Tibial artery (tissue), 4 donors: ENCODE data around the gene ANKRD35.
A peak's percentile ranks its signal among the peaks of the same experiment; 100 is the strongest.

Source experiments
- DNase-seq, 2 donors: peaks; one replicate each; pipeline ENCODE4 v3.0.0-alpha.2; 2019
- H3K27ac ChIP-seq, 2 donors: fragments of 200-600 bp; sonication (generic) in 1 of 2; 1 replicate in 1 of 2; 2 replicates in 1 of 2; pipeline ENCODE4 v1.5.1; 2018 to 2019; ENCODE audit warnings: mild to moderate bottlenecking in 1 of 2
- H3K27me3 ChIP-seq, 2 donors: fragments of 200-600 bp; sonication (generic) in 1 of 2; one replicate each; pipeline versions ENCODE4 v1.5.1 to v1.6.0; 2016 to 2019
- H3K36me3 ChIP-seq, 3 donors: fragments of 200-600 bp; sonication (generic) in 2 of 3; one replicate each; pipeline ENCODE4 v1.5.1; 2016 to 2019; ENCODE audit warnings: mild to moderate bottlenecking in 2 of 3
- H3K4me1 ChIP-seq, 4 donors: fragments of 200-600 bp; sonication (generic) in 2 of 4; 1 replicate in 3 of 4; 2 replicates in 1 of 4; pipeline ENCODE4 v1.5.1; 2016 to 2019
- H3K4me3 ChIP-seq, 2 donors: fragments of 200-600 bp; sonication (generic) in 1 of 2; 1 replicate in 1 of 2; 2 replicates in 1 of 2; pipeline ENCODE4 v1.5.1; 2018 to 2019; ENCODE audit warnings: mild to moderate bottlenecking in 2 of 2
- H3K9me3 ChIP-seq, 3 donors: fragments of 200-600 bp; sonication (generic) in 1 of 3; one replicate each; pipeline ENCODE4 v1.5.1; 2016 to 2019
- intact Hi-C: fragments of 100-400 bp; cut with DNase I; formaldehyde crosslinking; loops from one replicate; pipeline ENCODE4 v1.15.0; 2023; ENCODE audit warnings: low total_unique reads
- TF ChIP-seq, protein P1 (sequence below), 2 experiments: fragments of 200-600 bp in 1 of 2; fragments of 450-650 bp in 1 of 2; IDR thresholded peaks; one replicate each; pipeline ENCODE4 v1.5.1; 2017 to 2019; ENCODE audit warnings: antibody characterized with exemption in 2 of 2, mild to moderate bottlenecking in 1 of 2, moderate library complexity in 1 of 2

Gene ANKRD35

DNA sequence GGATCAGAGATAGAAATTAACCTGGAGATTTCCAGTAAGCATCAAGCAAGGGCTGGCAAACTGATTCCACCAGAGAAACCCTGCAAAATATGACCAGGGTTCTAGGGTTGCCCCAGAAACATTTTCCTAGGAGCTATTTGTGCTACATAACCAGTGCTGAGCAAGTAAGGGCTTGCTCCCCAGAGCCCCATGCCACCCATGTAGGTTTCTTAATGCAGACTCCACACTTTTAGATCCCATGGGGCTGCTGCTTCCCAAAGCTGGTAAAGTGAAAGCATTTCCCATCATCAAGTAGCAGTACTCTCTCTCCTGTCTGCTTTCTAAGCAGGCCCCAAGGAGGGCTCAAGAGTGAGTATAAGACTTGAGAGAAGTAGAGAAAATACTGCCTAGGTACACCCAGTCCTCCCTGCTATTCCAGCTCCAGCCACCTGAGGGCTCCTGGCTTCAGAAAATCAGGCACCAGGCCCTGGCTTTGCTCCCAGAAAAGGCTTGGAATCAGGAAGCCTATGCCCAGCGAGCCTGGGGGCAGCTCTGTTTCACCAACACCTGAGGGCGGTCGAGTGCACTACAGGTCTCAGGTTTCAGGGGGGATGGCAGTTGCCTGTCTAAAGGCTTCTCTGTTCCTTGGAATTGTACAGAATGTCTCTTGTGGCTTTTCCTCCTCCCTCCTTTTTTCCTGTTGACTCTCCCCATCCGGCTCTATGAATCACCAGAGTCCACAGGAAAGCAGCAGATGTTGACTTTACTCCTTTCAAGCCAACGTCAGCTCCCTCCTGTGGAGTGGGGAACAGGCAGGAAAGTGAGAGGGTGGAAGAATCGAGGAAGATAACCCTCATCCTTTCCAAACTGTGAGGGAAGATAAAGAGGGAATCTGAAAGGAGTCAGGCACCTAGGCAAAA lies 6.2 kb upstream of the ANKRD35 start:
- Histone ChIP-seq H3K9me3 (no peaks in the 10 kb centered on the region), H3K4me1 (peaks cover 0 to 37% (median 25%) of the 10 kb centered on the region in 4 donors), H3K27ac (peak overlapping the region; percentile 92 to 93), H3K27me3 (no peaks in the 10 kb centered on the region), H3K36me3 (peaks cover 0 to 15% (median 8%) of the 10 kb centered on the region in 3 donors), H3K4me3 (peak overlapping the region; percentile 2 to 19)
- TF ChIP-seq, protein P1, sequence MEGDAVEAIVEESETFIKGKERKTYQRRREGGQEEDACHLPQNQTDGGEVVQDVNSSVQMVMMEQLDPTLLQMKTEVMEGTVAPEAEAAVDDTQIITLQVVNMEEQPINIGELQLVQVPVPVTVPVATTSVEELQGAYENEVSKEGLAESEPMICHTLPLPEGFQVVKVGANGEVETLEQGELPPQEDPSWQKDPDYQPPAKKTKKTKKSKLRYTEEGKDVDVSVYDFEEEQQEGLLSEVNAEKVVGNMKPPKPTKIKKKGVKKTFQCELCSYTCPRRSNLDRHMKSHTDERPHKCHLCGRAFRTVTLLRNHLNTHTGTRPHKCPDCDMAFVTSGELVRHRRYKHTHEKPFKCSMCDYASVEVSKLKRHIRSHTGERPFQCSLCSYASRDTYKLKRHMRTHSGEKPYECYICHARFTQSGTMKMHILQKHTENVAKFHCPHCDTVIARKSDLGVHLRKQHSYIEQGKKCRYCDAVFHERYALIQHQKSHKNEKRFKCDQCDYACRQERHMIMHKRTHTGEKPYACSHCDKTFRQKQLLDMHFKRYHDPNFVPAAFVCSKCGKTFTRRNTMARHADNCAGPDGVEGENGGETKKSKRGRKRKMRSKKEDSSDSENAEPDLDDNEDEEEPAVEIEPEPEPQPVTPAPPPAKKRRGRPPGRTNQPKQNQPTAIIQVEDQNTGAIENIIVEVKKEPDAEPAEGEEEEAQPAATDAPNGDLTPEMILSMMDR (IDR thresholded peaks at IDR 0.05): peak; percentile 96 to 98
- intact Hi-C loops: loop anchor here (1.0 kb wide), 1 partner anchor 18 kb away; the partner anchor contains the start of gene ITGA10
- peak; percentile 97 for DNase-seq

DNA sequence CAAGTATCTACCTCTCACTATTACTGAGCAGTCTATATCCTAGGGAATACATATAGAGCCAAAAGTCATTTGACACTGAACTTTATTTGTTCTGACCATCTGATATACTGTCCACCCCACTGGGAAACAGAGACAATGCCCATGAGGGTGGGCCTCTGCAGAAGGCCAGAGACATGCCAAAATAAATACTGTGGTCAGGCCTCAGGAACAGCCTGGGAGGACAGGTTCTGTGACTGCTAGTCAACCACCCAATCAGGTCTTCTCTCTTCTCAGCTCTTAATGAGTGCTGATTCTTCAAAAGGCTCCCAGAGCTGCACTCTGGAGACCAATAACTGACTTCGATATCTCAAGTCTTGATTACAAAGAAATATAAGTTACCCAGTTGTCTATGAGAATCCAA lies 5.5 kb upstream of the ANKRD35 start:
- DNase-seq: no peak
- peaks cover 0 to 37% (median 25%) of the 10 kb centered on the region in 4 donors for H3K4me1 ChIP-seq
- peak overlapping the region; percentile 92 to 93 for H3K27ac ChIP-seq
- intact Hi-C loops: no loop called here
- H3K36me3 ChIP-seq: peaks cover 0 to 8% (median 1%) of the 10 kb centered on the region in 3 donors
- H3K27me3 ChIP-seq: no peaks in the 10 kb centered on the region
- no peak overlapping the region for H3K4me3 ChIP-seq
- TF ChIP-seq, protein P1 (IDR thresholded peaks at IDR 0.05): no peak
- no peaks in the 10 kb centered on the region for H3K9me3 ChIP-seq

DNA sequence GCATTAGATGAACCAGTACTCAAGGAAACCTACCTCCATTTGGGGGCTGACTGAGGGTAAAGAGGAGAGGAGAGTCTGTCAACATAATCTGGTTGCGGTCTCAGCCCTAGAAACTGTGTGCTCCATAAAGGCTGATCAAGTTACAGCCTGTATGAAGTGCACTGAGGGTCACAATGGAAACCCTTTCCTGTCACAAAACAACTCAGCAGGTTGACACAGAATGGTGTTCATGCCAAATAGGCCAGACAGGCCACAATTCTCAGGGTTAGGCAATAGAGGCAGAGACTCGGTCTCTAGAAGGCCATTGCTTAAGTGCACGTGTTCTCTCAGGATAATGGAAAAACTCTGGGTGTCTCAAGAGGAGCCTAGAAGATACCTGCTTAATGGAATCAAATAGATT lies 4.1 kb upstream of the ANKRD35 start:
- Histone ChIP-seq H3K9me3 (no peaks in the 10 kb centered on the region), H3K27ac (peak overlapping the region; percentile 92 to 93), H3K4me1 (peaks cover 0 to 47% (median 31%) of the 10 kb centered on the region in 4 donors), H3K36me3 (no peaks in the 10 kb centered on the region), H3K27me3 (no peaks in the 10 kb centered on the region), H3K4me3 (no peak overlapping the region)
- intact Hi-C loops: no loop called here
- TF ChIP-seq, protein P1 (IDR thresholded peaks at IDR 0.05): no peak
- DNase-seq: no peak

DNA sequence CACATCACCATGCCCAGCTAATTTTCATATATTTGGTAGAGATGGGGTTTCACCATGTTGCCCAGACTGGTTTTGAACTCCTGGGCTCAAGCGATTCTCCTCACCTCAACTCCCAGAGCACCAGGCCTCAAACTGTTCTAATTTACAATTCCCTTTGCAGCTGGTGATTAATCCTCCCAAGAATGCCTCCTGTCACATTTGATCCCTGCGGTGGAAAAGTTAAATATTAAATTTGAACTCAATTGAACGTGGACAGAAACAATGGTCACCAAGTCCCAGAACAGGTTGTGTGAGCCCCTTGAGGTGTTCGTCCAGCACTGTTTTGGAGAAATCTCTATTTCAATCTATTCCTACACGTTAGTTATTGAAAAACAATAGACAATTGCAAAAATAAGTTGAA lies 2.0 kb upstream of the ANKRD35 start:
- peak overlapping the region in 1 of 2 donors; percentile 57 for H3K27ac ChIP-seq
- TF ChIP-seq, protein P1 (IDR thresholded peaks at IDR 0.05): no peak
- H3K4me3 ChIP-seq: no peak overlapping the region

DNA sequence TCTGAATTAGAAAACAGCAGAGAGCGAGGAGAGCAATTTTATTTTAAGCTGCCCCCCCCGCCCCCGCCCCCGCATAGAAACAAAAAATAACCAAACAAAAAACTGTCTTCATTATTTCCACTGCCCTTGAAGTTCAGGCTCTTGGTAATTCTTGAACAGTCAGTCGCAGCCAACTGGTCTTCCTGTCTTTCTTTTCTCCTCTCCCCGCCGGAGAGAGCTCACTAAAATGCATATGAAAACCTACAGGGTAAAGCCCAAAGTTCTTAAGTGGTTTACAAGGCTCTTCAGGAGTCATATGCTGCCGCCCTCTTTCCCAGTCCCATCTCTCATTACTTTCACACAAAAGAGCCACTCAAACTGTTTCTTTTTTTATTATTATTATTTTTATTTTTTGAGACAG lies 1.1 kb upstream of the ANKRD35 start:
- H3K27ac ChIP-seq: peak overlapping the region; percentile 40 to 57
- peaks cover 0 to 32% (median 19%) of the 10 kb centered on the region in 4 donors for H3K4me1 ChIP-seq
- no peaks in the 10 kb centered on the region for H3K9me3 ChIP-seq
- H3K27me3 ChIP-seq: no peaks in the 10 kb centered on the region
- DNase-seq: no peak
- TF ChIP-seq, protein P1 (IDR thresholded peaks at IDR 0.05): no peak
- H3K4me3 ChIP-seq: no peak overlapping the region
- intact Hi-C loops: no loop called here
- no peaks in the 10 kb centered on the region for H3K36me3 ChIP-seq

More for the DNA sequence above, 2.0 kb upstream of the ANKRD35 start:
- Histone ChIP-seq H3K36me3 (no peaks in the 10 kb centered on the region), H3K27me3 (no peaks in the 10 kb centered on the region), H3K4me1 (peaks cover 0 to 39% (median 26%) of the 10 kb centered on the region in 4 donors), H3K9me3 (no peaks in the 10 kb centered on the region)
- intact Hi-C loops: no loop called here
- no peak for DNase-seq
